Activated naive CD4-positive, alpha-beta T cell treated with anti-CD3 and anti-CD28 coated beads, Interleukin-2, amount 50 U/mL, for 24 hours (primary cell): Measurements from ENCODE around the gene ZNF75A.
"Not testable (repeated sequence)": the region's sequence is repeated elsewhere in the genome, so short reads cannot be mapped to it uniquely, and the experiment has no call there.

ENCODE experiments used
- H3K27ac Mint-ChIP-seq: one replicate; pipeline ENCODE4 v1.8.0; 2021; ENCODE audit warnings: mild to moderate bottlenecking, mixed read lengths
- H3K27me3 Mint-ChIP-seq: one replicate; pipeline ENCODE4 v1.8.0; 2021; ENCODE audit warnings: mixed read lengths
- H3K36me3 Mint-ChIP-seq: one replicate; pipeline ENCODE4 v1.8.0; 2021; ENCODE audit warnings: mixed read lengths
- H3K4me1 Mint-ChIP-seq: one replicate; pipeline ENCODE4 v1.8.0; 2021; ENCODE audit warnings: mixed read lengths
- H3K4me3 Mint-ChIP-seq: one replicate; pipeline ENCODE4 v1.8.0; 2021; ENCODE audit warnings: mild to moderate bottlenecking, mixed read lengths
- H3K9me3 Mint-ChIP-seq: one replicate; pipeline ENCODE4 v1.8.0; 2021; ENCODE audit warnings: mixed read lengths

The ZNF75A gene

DNA sequence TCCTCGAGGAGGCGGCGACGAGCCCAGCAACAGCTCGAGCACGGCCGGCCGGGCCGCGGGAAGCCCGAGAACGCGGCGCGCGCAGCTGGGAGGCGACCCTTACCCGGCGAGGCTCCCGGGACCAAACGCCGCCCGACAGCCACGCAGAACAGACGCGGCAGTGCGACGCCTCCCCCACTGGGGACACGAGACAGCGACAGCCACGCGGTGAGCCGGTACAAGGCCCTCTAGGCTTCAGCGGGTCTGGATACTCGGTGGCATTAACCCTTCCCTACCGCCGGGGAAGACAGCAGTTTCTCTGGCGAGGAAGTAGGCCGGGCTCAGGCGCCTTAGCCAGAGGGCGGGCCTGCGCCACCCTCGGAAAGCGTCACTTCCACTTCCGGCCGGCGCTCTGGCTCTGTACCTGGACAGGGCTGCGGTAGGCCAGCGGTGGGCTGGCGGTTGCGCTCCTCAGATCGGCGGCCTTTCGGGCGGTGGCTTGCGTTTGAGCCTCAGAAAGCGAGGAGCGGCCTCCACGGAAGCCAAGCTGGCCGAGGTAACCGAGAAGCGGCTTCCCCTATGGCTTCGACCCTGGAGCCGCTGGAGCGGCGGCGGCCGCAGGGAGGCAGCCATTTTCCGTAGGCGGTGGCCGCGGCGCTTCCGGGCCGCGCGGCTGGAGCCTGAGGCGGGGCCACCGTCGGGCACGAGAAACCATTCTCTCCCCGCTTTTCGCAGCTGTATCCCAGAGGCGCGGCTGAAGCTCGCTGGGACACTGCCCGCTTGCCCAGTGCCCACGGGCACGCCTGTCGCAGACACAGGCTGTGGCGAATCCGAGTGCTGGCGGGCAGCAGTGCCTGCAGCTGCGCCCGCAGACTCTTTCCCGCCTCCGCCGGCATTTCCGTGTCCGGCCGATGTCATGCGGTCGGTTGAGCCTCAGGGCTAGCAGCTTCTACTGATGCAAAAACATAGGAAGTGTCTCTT is at the start of gene ZNF75A, which contains the start of gene TIGD7:
TSS of gene ZNF75A (plus strand) at position 389 of the 960 bp plus-strand sequence. CDS start 2,932 bp downstream, outside the sequence.
TSS of gene TIGD7 (minus strand) at position 322 of the 960 bp plus-strand sequence. CDS start 4,816 bp downstream, outside the sequence.
- Mint-ChIP-seq H3K27ac (peak within 1 kb of the TSS; percentile 83), H3K4me1 (peaks cover 19% of the 10 kb centered on the region), H3K4me3 (peak within 1 kb of the TSS; percentile 88), H3K9me3 (peaks cover 18% of the 10 kb centered on the region), H3K36me3 (peaks cover 46% of the 10 kb centered on the region), H3K27me3 (no peaks in the 10 kb centered on the region)

DNA sequence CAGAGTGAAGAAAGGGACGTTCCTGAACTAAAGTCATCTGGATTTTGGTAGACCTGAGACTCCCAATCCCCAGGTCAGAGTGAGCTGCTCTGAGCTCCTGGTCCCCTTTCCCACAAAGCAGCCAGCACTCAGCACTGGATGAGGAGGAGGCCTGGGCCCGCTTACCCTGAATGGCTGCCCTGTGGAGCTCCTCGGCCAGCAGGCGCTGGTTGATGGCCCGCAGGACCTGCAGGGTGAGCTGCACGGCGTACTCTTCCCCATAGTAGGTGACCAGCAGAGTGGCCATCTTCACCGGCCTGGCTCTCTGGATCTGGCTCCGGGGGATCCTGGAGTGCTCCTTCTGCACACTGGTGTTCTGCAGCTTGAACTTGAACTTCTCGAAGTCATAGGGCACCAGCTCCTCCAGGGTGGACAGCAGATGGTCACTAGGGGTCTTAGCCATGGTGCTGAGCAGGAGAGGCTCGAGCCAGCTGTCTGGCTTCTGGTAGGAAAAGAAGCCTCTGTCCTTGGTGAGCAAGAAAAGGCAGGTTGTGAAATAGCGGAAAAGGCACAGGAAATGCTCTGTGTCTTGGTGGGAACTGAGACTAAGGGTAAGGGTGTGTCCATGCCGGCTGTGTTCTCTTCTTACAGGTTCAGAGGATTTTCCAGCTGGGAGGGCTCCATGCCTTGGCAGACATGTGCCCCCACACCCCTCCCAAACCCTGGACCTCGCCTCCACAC is 49.0 kb upstream of the ZNF75A start, which contains the start of gene MEFV:
TSS of gene MEFV (minus strand) at position 488 of the 720 bp plus-strand sequence. CDS start at position 442, 46 bp downstream.
- peaks cover 2% of the 10 kb centered on the region for H3K27me3 Mint-ChIP-seq
- H3K36me3 Mint-ChIP-seq, result no peaks in the 10 kb centered on the region
- H3K4me3 Mint-ChIP-seq, result no peak within 1 kb of the TSS
- H3K27ac Mint-ChIP-seq, result no peak within 1 kb of the TSS
- H3K4me1 Mint-ChIP-seq, result no peaks in the 10 kb centered on the region
- H3K9me3 Mint-ChIP-seq, result no peaks in the 10 kb centered on the region

DNA sequence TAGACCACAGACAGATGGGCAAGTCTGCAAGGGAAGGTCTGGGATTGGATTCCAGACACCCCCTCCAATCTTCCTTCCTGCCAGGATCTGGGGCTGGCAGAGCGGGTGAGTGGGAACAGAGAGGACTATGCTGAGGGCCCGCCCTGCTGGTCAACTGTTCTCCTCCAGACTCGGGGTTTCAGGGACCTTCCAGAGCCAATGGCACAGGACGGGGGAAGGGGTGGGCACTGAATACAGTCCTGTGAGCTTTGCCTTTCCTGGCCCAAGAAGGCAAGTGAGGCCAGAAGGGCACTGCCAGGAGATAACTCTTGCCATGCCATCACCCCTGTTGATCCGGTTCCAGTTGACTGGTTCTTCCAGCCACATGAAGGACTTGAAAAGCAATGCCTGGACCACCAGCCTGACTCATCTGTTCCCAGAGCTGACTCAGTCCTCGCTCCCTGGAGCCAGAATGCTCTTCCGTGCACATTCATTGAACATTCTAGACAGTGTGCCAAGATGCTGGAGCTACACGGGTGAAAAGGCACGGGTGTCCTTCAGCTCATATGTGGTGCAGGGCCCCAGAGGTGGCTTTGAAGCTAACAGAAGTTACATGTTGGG is 48.3 kb upstream of the ZNF75A start:
- Mint-ChIP-seq H3K9me3 (no peaks in the 10 kb centered on the region), H3K4me1 (peaks cover 4% of the 10 kb centered on the region), H3K27ac (no peak overlapping the region), H3K4me3 (no peak overlapping the region), H3K36me3 (no peaks in the 10 kb centered on the region), H3K27me3 (peaks cover 2% of the 10 kb centered on the region)

DNA sequence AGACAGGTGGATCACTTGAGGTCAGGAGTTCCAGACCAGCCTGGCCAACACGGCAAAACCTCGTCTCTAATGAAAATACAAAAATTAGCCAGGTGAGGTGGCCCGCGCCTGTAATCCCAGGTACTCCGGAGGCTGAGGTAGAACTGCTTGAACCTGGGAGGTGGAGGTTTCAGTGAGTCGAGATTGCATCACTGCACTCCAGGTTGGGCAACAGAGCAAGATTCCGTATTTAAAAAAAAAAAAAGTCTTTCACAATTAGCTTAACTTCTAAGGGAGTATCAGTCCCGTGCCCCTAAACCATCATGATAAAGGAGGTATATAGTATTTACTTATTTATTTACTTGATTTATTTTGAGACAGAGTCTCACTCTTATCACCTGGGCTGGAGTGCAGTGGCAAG is 45.5 kb upstream of the ZNF75A start:
- H3K9me3 Mint-ChIP-seq, result no peaks in the 10 kb centered on the region
- no peak overlapping the region for H3K4me3 Mint-ChIP-seq
- H3K27me3 Mint-ChIP-seq, result no peaks in the 10 kb centered on the region
- H3K4me1 Mint-ChIP-seq, result peaks cover 25% of the 10 kb centered on the region
- H3K27ac Mint-ChIP-seq, result no peak overlapping the region
- H3K36me3 Mint-ChIP-seq, result no peaks in the 10 kb centered on the region

DNA sequence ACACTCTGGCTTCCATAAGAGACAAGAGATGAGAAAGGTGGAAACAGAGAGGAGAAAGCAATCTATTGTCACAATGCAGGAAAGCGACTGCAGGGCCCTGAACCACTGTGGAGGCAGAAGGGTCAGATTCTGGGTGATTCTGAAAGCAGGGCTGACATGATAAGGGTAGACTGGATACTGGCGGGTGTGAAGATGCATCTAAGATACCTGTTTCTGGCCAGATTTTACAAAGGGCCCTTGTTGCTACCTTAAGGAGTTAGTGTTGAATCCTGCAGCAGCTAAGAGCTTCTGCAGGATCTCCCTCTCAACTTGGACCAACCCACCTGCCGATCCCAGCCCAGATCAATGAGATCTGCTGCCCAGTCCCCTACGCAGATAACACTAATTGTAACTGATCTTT is 42.8 kb upstream of the ZNF75A start:
- no peaks in the 10 kb centered on the region for H3K27me3 Mint-ChIP-seq
- peaks cover 31% of the 10 kb centered on the region for H3K4me1 Mint-ChIP-seq
- peak overlapping the region; percentile 62 for H3K4me3 Mint-ChIP-seq
- H3K27ac Mint-ChIP-seq, result peak overlapping the region; percentile 68
- H3K36me3 Mint-ChIP-seq, result peaks cover 2% of the 10 kb centered on the region
- H3K9me3 Mint-ChIP-seq, result no peaks in the 10 kb centered on the region

DNA sequence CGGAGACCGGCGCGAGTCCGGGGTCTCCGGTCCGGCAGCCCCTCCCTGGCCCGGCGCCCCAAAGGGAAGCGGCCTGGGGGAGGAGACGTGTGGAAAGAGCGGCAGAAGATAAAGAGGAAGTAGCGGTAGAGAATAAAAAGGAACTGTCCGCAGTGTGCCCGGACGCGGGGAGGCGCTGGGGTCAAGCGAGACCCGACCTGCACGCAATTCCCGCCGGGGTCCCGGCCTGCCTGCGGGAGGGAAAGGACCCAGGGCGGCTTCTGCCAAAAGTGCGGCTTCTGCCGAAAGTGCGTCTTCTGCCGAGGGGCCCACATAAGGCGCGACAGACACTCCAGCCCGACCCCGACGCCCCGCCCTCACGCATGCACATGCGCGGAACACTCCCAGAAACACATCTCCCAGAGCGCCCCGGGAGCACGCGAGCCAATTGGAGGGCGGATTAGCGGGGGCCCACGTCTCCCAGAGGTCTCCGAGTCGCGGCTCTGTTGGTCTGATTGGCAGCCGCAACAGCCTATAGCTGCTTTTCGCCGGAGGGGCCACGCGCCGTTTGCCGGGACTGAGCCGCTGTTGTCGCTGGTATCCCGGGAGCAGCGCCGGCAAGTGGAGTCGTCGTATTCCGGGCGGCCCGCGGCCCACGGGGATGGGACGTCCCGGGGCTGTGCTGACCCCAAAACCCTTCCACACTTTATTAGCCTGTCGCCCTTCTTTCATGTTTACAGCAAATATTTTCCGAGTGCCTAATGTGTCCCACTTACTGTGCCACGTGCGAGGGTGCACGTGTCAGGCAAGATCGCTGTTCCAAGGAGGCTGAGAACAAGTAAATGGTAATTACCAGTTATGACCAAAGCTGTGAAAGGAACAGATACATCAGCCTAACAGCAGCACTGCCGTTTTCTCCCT is 40.9 kb upstream of the ZNF75A start:
- no peaks in the 10 kb centered on the region for H3K27me3 Mint-ChIP-seq
- peaks cover 4% of the 10 kb centered on the region for H3K9me3 Mint-ChIP-seq
- H3K4me3 Mint-ChIP-seq, result peak overlapping the region; percentile 89
- peaks cover 13% of the 10 kb centered on the region for H3K36me3 Mint-ChIP-seq
- peak overlapping the region; percentile 98 for H3K27ac Mint-ChIP-seq
- peaks cover 31% of the 10 kb centered on the region for H3K4me1 Mint-ChIP-seq

DNA sequence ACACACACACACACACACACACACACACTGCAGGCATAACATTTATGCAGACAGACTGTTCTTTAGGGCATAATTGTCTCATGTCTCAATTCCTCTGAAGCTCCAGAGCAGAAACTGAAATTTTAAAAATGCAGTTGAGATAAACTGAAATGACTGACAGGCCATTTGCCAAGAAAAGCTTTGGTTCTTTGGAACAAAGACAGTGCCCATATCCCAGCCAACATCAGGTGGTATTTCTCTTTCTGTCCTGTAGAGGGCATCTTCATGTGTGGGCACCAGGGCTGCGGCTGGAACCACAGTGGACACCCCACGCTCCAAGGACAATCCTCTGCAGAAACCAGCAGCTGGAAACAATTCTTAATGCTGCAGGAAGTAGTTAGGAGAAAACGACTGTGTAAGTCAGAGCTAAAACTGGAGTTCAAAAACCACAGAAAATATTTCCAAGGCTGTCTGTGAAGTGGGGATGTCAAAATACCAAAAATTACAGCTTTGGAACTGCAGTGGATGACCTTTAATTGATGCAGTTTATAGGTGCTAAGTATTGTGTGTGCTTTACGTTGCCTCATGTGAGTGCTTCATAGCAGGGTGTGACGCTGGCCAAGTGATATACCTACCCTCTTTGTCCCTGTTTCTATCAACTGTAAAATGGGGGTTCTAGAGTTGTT is 38.3 kb upstream of the ZNF75A start:
- no peak overlapping the region for H3K4me3 Mint-ChIP-seq
- peaks cover 5% of the 10 kb centered on the region for H3K9me3 Mint-ChIP-seq
- H3K27ac Mint-ChIP-seq, result no peak overlapping the region
- no peaks in the 10 kb centered on the region for H3K27me3 Mint-ChIP-seq
- H3K36me3 Mint-ChIP-seq, result peaks cover 14% of the 10 kb centered on the region
- H3K4me1 Mint-ChIP-seq, result peaks cover 27% of the 10 kb centered on the region

DNA sequence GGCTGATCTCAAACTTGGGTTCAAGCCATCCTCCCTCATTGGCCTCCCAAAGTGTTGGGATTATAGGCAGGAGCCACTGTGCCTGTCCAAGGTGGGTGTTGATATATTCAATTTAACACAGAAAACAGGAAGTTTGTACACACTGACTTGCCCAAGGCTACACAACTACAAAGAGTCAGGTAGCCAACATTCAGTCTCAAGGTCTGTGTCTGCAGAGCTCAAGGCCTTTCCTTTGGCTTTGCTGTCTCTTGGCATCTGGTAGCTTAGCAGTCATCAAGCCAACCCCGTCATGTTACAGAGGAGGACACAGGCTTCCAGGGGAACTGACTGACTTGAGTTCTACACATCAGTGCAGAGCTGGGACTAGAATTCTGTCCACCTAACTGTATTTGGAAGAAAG is 37.0 kb upstream of the ZNF75A start:
- H3K4me3 Mint-ChIP-seq, result no peak overlapping the region
- peaks cover 14% of the 10 kb centered on the region for H3K4me1 Mint-ChIP-seq
- H3K36me3 Mint-ChIP-seq, result peaks cover 14% of the 10 kb centered on the region
- H3K27ac Mint-ChIP-seq, result no peak overlapping the region
- H3K9me3 Mint-ChIP-seq, result peaks cover 5% of the 10 kb centered on the region
- H3K27me3 Mint-ChIP-seq, result no peaks in the 10 kb centered on the region

DNA sequence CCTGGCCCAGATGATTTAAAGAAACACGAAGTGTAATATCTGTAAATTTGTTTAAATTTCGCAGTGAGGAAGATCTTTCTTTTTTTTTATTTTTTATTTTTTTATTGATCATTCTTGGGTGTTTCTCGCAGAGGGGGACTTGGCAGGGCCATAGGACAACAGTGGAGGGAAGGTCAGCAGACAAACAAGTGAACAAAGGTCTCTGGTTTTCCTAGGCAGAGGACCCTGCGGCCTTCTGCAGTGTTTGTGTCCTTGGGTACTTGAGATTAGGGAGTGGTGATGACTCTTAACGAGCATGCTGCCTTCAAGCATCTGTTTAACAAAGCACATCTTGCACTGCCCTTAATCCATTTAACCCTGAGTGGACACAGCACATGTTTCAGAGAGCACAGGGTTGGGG is 34.6 kb upstream of the ZNF75A start:
- H3K9me3 Mint-ChIP-seq, H3K4me1 Mint-ChIP-seq, H3K27me3 Mint-ChIP-seq, H3K4me3 Mint-ChIP-seq, H3K27ac Mint-ChIP-seq: not testable (repeated sequence)
- H3K36me3 Mint-ChIP-seq, result peaks cover 14% of the 10 kb centered on the region

DNA sequence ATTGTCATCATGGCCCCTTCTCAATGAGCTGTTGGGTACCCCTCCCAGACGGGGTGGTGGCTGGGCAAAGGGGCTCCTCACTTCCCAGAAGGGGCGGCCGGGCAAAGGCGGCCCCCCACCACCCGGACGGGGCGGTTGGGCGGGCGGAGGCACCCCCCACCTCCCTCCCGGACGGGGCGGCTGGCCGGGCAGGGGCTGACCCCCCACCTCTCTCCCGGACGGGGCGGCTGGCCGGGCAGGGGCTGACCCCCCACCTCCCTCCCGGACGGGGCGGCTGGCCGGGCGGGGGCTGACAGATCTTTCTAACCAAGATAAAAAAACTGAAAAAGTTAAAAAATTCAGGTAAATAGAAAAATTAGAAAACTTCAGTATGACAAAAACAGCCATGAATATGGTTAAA is 34.0 kb upstream of the ZNF75A start:
- not testable (repeated sequence) for H3K4me3 Mint-ChIP-seq, H3K4me1 Mint-ChIP-seq, H3K27me3 Mint-ChIP-seq, H3K27ac Mint-ChIP-seq, H3K9me3 Mint-ChIP-seq
- H3K36me3 Mint-ChIP-seq, result peaks cover 12% of the 10 kb centered on the region

DNA sequence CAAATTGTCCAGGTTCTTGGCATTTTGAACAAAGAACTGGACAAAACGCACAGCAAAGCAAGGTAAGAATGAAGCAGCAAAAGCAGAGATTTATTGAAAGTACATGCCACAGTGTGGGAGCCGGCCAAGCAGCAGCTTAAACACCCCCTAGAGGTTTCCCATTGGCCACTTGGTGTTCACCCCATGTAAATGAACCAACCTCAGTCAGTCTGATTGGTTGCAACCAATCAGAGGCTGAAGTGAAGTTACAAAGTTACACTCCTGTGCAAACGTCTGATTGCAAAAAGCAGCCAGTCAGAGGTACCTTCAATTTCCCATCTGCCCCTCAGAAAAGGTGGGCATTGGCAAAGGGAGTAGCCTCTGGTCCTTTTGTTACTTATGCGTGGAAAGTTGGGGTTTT is 30.8 kb upstream of the ZNF75A start:
- no peak overlapping the region for H3K4me3 Mint-ChIP-seq
- H3K27me3 Mint-ChIP-seq, result no peaks in the 10 kb centered on the region
- peaks cover 2% of the 10 kb centered on the region for H3K36me3 Mint-ChIP-seq
- H3K9me3 Mint-ChIP-seq, result no peaks in the 10 kb centered on the region
- H3K4me1 Mint-ChIP-seq, result no peaks in the 10 kb centered on the region
- H3K27ac Mint-ChIP-seq, result no peak overlapping the region

DNA sequence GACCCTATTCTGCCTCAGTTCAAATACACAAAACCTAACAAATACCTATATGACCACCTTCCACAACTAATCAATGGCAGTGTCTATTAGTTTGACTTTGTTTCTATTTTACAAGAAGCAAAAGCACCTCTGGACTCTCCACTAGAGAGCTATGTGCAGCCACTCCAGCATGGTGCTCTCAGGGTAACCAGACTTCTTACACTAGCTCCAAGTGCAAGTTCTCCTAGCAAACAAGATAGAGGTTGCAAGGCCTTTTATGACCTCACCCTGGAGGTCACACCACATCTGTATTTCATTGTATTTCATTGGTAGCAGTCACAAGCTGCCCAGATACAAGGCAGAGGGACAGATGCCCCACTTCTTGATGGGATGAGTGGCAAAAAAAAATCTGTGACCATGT is 30.4 kb upstream of the ZNF75A start:
- Mint-ChIP-seq H3K9me3 (no peaks in the 10 kb centered on the region), H3K36me3 (peaks cover under 1% of the 10 kb centered on the region), H3K27me3 (no peaks in the 10 kb centered on the region), H3K4me1 (no peaks in the 10 kb centered on the region), H3K4me3 (no peak overlapping the region), H3K27ac (no peak overlapping the region)

DNA sequence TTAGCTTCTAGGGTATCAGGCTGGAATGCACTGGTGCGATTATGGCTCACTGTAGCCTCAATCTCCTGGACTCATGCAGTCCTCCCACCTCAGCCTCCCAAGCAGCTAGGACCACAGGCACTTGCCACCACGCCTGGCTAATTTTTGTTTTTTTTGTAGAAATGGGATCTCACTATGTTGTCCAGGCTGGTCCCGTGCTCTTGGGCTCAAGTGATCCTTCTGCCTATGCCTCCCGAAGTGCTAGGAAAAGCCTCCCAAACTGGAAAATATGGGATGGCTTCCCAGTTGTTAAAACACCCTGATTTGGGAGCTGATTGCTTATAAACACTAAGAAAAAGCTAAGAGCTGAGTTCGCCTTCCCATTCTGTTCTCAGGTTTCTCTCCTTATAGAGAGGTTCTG is 28.6 kb upstream of the ZNF75A start:
- no peaks in the 10 kb centered on the region for H3K27me3 Mint-ChIP-seq
- no peaks in the 10 kb centered on the region for H3K9me3 Mint-ChIP-seq
- no peak overlapping the region for H3K4me3 Mint-ChIP-seq
- H3K4me1 Mint-ChIP-seq, result no peaks in the 10 kb centered on the region
- H3K36me3 Mint-ChIP-seq, result no peaks in the 10 kb centered on the region
- no peak overlapping the region for H3K27ac Mint-ChIP-seq

DNA sequence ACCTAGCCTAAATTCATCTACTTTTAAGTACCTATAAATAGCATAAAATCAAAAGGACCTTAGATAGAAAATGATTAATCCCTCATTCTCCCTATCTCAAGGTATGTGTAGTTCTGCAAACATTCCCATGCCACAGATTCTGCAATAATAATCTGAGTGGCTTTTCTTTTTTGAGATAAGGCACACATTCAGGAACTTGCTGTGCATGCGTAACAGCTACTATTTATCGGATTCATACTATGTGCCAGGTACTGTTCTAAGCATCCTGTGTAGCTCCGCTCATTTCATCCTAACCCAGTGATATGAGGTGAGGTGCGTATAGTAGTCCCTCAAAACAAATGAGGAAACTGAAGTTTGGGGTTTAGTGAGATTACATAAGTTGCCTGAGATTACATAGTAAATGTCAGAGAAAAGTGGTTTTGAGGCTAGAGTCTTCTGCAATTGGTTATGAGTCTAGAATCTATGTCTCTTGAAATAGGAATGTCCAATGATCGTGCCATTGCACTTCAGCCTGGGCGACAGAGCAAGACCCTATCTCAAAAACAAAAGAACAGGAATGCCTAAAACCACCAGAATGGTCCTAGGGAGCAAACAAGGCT is 24.0 kb upstream of the ZNF75A start:
- Mint-ChIP-seq H3K4me3 (peak overlapping the region; percentile 55), H3K4me1 (peaks cover 30% of the 10 kb centered on the region), H3K27ac (no peak overlapping the region), H3K9me3 (peaks cover 4% of the 10 kb centered on the region), H3K27me3 (no peaks in the 10 kb centered on the region), H3K36me3 (peaks cover 15% of the 10 kb centered on the region)
